Stimulated activated memory B cell treated with anti-CD40 and anti-IgM and Interleukin-4, amounts not matched to agents 10 μg/mL and 1 μg/mL and 100 μg/mL, for 72 hours (primary cell): ENCODE measurements around the gene AVP.
"Not testable (repeated sequence)": the region's sequence is repeated elsewhere in the genome, so short reads cannot be mapped to it uniquely, and the experiment has no call there.

Experiments used
- ATAC-seq: fragments of 150-1000 bp; cut with Tn5 transposase; 2 replicates; pipeline ENCODE4 v1.10.0; 2021
- H3K27ac Mint-ChIP-seq: one replicate; pipeline ENCODE4 v1.8.0; 2022; ENCODE audit warnings: mild to moderate bottlenecking, mixed read lengths
- H3K27me3 Mint-ChIP-seq: one replicate; pipeline ENCODE4 v1.8.0; 2022; ENCODE audit warnings: mixed read lengths
- H3K36me3 Mint-ChIP-seq: one replicate; pipeline ENCODE4 v1.8.0; 2022; ENCODE audit warnings: mixed read lengths
- H3K4me1 Mint-ChIP-seq: one replicate; pipeline ENCODE4 v1.8.0; 2022; ENCODE audit warnings: mixed read lengths
- H3K4me3 Mint-ChIP-seq: one replicate; pipeline ENCODE4 v1.8.0; 2022; ENCODE audit warnings: mild to moderate bottlenecking, moderate library complexity, mixed read lengths
- H3K9me3 Mint-ChIP-seq: one replicate; pipeline ENCODE4 v1.8.0; 2022; ENCODE audit warnings: mixed read lengths

The AVP gene, protein sequence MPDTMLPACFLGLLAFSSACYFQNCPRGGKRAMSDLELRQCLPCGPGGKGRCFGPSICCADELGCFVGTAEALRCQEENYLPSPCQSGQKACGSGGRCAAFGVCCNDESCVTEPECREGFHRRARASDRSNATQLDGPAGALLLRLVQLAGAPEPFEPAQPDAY

DNA sequence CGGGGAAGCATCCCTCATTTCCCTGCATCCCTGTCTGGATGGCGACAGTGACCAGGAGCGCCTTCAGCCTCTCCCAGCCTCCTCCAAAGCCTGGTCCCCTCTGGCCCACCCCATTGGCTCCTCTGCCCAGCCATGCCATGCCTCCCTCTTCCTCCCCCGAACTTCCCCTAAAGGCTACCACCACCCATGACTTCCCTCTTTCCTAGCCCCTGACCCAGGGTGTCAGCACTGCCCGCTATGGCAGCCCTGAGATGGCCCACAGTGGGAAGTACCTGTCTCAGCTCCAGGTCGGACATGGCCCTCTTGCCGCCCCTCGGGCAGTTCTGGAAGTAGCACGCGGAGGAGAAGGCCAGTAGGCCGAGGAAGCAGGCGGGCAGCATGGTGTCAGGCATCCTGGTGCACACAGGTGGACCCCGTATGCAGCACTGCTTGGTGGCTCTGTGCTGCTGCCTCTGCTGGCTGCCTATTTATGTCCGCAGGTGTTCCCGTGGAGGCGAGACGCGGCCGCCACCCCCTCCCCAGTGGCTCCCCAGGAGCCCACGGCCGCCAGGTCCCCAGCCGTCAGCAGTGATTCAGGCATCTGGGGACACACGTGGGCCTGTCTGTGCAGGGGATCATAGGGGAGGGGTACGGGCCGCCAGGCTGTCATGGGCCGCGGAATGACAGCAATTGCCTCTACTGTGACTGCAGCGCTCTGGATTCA lies at the start of gene AVP:
AVP (minus strand) TSS at position 442 of the 703 bp plus-strand sequence; CDS start at position 392, 50 bp downstream.
- Mint-ChIP-seq H3K4me1 (peaks cover 13% of the 10 kb centered on the region), H3K9me3 (no peaks in the 10 kb centered on the region), H3K27ac (no peak within 1 kb of the TSS), H3K4me3 (peak within 1 kb of the TSS; percentile 68), H3K36me3 (no peaks in the 10 kb centered on the region), H3K27me3 (peaks cover 61% of the 10 kb centered on the region)
- ATAC-seq: no peak

DNA sequence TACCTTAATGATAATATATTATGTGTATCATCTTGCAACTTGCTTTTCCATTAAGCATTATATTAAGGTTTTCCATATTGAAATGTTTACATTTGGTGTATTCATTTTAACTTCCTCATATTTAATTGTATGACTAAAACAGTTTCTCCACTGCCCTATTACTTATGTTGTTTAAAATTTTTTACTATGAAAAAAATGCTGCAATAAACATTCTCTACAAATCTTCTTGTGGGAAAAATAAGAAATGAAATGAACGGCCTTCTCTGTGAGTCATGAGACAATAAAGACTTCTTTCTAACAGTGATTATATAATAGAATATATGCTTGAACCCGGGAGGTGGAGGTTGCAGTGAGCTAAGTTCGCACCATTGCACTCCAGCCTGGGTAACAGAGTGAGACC lies 49.6 kb upstream of the AVP start:
- Mint-ChIP-seq H3K27me3 (no peaks in the 10 kb centered on the region), H3K9me3 (no peaks in the 10 kb centered on the region), H3K27ac (no peak overlapping the region), H3K4me1 (peaks cover 17% of the 10 kb centered on the region), H3K4me3 (no peak overlapping the region), H3K36me3 (peaks cover 15% of the 10 kb centered on the region)
- ATAC-seq: no peak

DNA sequence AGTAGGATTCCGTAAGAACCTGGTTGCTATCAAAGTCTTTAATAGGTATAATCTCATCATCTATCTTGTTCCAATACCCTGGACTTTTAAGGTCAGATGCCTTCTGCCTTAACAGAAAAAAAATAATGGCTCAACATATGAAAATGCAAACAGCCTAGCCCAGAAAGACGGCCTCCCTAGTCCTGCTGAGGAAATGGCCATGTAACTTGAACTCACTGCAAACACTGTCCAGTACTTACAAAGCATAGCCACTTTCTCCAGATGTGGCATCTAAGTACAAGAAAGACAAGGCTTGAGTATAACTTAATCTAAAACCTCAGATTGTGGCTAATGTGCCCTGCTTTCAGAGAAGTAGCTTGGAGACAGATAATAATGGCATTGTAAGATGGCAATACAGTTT lies 48.6 kb upstream of the AVP start:
- H3K4me3 Mint-ChIP-seq: no peak overlapping the region
- no peaks in the 10 kb centered on the region for H3K27me3 Mint-ChIP-seq
- H3K9me3 Mint-ChIP-seq: no peaks in the 10 kb centered on the region
- peaks cover 8% of the 10 kb centered on the region for H3K4me1 Mint-ChIP-seq
- H3K27ac Mint-ChIP-seq: no peak overlapping the region
- no peak for ATAC-seq
- H3K36me3 Mint-ChIP-seq: peaks cover 7% of the 10 kb centered on the region

DNA sequence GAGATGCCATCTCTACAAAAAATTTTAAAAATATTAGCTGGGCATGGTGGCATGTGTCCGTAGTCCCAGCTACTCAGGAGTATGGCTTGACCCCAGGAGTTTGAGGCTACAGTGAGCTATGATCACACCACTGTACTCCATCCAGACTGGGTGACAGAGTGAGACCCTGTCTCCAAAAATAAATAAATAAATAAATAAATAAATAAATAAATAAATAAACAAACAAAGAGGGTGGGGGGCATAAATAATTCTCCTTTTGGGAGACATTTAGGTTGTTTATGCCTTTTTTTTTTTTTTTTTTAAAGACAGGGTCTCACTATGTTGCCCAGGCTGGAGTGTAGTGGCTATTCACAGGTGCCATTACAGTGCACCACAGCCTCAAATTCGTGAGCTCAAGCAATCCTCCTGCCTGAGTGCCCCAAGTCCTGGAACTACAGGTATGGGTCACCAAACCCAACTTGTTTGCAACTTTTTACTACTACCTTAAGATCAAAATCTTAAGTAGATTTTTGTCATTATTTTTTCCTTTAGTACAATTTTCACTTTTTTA lies 45.6 kb upstream of the AVP start:
- no peaks in the 10 kb centered on the region for H3K27me3 Mint-ChIP-seq
- H3K36me3 Mint-ChIP-seq: peaks cover 8% of the 10 kb centered on the region
- H3K27ac Mint-ChIP-seq: no peak overlapping the region
- H3K4me3 Mint-ChIP-seq: no peak overlapping the region
- H3K9me3 Mint-ChIP-seq: no peaks in the 10 kb centered on the region
- H3K4me1 Mint-ChIP-seq: peaks cover 3% of the 10 kb centered on the region
- ATAC-seq: no peak

DNA sequence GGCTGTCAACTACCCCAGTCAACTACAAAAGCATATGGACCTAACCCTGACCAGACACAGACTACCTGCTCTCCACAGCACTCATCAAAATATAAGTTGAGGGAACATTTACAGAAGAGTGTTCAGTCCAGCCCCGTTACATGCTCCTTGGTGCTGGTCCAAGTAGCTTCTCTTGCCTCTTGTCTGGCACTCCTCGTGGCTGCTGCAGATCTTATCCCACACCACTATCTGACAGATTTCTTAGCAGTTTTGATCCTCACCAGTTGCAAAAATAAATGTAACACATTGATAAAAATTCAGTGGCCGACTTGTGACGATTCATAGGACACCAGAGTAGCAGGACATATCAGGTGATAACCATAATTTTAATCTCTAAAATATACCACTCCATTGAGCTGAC lies 44.6 kb upstream of the AVP start:
- H3K27me3 Mint-ChIP-seq: no peaks in the 10 kb centered on the region
- H3K4me1 Mint-ChIP-seq: no peaks in the 10 kb centered on the region
- no peak overlapping the region for H3K4me3 Mint-ChIP-seq
- no peak overlapping the region for H3K27ac Mint-ChIP-seq
- peaks cover 16% of the 10 kb centered on the region for H3K36me3 Mint-ChIP-seq
- H3K9me3 Mint-ChIP-seq: peaks cover 2% of the 10 kb centered on the region
- ATAC-seq: no peak

DNA sequence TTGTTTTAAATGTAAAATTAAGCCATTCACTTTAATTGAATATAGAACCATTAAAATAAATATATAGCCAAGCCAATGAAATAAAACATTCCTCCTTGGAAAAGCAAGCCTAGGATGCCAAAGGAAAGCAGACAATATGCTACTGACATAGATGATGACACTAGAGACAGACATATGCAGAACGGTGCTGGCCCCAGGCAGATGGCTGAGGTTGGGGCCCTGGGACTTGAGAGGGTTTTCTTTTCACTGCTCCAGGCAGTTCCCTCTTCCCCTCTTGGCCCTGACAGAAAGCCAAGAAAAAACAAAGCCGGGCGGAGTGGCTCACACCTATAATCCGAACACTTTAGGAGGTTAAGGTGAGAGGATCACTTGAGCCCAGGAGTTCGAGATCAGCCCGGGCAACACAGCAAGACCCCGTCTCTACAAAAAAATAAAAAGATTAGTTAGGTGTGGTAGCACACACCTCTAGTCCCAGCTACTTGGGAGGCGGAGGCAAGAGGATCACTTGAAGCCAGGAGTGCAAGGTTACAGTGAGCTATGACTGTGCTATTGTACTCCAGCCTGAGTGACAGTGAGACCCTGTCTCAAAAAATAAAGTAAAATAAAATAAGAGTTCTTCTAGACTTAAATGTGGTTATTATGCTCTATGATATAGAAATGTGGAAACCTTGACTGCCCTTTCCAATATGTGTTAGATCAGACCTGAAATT lies 43.9 kb upstream of the AVP start:
- Mint-ChIP-seq H3K4me1 (no peaks in the 10 kb centered on the region), H3K27me3 (no peaks in the 10 kb centered on the region)
- no peak for ATAC-seq

DNA sequence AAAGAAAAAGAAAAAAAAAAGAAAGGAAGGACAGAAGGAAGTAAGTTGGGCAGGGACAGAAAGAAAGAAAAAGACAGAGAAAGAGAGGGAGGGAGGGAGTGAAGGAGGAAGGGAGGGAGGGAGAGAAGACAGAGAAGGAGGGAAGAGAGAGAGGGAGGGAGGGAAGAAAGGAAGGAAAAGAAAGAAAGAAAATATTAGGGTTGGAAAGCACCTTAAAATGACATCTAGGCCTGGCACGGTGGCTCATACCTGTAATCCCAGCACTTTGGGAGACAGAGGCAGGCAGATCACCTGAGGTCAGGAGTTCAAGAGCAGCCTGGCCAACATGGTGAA lies 42.0 kb upstream of the AVP start:
- no peaks in the 10 kb centered on the region for H3K4me1 Mint-ChIP-seq

More for the DNA sequence above, 43.9 kb upstream of the AVP start:
- Mint-ChIP-seq H3K9me3 (peaks cover 4% of the 10 kb centered on the region), H3K27ac (no peak overlapping the region), H3K4me3 (no peak overlapping the region), H3K36me3 (peaks cover 21% of the 10 kb centered on the region)

DNA sequence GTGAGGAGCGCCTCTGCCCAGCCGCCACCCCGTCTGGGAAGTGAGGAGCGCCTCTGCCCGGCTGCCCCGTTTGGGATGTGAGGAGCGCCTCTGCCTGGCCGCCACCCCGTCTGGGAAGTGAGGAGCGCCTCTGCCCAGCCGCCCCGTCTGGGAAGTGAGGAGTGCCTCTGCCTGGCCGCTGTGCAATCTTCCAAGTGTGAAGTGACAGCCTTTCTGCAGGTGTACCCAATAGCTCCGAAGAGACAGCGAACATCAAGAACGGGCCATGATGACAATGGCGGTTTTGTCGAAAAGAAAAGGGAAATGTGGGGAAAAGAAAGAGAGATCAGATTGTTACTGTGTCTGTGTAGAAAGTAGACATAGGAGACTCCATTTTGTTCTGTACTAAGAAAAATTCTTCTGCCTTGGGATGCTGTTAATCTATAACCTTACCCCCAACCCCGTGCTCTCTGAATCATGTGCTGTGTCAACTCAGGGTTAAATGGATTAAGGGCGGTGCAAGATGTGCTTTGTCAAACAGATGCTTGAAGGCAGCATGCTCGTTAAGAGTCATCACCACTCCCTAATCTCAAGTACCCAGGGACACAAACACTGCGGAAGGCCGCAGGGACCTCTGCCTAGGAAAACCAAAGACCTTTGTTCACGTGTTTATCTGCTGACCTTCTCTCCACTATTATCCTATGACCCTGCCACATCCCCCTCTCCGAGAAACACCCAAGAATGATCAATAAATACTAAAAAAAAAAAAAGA lies 41.4 kb upstream of the AVP start:
- peaks cover 46% of the 10 kb centered on the region for H3K36me3 Mint-ChIP-seq
- not testable (repeated sequence) for H3K27ac Mint-ChIP-seq, H3K4me1 Mint-ChIP-seq, H3K27me3 Mint-ChIP-seq, H3K9me3 Mint-ChIP-seq, ATAC-seq, H3K4me3 Mint-ChIP-seq

More for the DNA sequence above, 42.0 kb upstream of the AVP start:
- Mint-ChIP-seq H3K36me3 (peaks cover 40% of the 10 kb centered on the region), H3K4me3 (no peak overlapping the region), H3K9me3 (peaks cover 5% of the 10 kb centered on the region), H3K27me3 (no peaks in the 10 kb centered on the region), H3K27ac (no peak overlapping the region)
- no peak for ATAC-seq

DNA sequence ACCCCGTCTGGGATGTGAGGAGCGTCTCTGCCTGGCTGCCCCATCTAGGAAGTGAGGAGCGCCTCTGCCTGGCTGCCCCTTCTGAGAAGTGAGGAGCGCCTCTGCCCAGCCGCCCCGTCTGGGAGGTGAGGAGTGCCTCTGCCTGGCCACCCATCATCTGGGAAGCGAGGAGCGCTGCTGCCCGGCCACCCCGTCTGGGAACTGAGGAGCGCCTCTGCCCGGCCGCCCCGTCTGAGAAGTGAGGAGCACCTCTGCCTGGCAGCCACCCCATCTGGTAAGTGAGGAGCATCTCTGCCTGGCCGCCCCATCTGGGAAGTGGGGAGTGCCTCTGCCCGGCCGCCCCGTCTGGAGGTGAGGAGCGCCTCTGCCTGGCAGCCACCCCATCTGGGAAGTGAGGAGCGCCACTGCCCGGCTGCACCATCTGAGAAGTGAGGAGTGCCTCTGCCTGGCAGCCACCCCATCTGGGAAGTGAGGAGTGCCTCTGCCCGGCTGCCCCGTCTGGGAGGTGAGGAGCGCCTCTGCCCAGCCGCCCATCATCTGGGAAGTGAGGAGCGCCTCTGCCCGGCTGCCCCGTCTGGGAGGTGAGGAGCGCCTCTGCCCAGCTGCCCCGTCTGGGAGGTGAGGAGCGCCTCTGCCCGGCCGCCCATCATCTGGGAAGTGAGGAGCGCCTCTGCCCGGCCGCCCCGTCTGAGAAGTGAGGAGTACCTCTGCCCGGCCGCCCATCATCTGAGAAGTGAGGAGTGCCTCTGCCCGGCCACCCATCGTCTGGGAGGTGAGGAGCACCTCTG lies 40.4 kb upstream of the AVP start:
- H3K4me1 Mint-ChIP-seq, H3K4me3 Mint-ChIP-seq, H3K27ac Mint-ChIP-seq, H3K27me3 Mint-ChIP-seq, H3K9me3 Mint-ChIP-seq, ATAC-seq: not testable (repeated sequence)
- peaks cover 50% of the 10 kb centered on the region for H3K36me3 Mint-ChIP-seq

DNA sequence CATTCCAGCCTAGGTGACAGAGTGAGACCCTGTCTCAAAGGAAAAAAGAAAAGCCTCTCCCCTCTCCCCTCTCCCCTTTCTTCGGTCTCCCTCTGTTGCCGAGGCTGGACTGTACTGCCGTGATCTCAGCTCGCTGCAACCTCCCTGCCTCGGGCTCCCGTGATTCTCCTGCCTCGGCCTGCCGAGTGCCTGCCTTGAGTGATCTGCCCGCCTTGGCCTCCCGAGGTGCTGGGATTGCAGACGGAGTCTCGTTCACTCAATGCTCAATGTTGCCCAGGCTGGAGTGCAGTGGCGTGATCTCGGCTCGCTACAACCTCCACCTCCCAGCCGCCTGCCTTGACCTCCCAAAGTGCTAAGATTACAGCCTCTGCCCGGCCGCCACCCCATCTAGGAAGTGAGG lies 39.6 kb upstream of the AVP start:
- peaks cover 51% of the 10 kb centered on the region for H3K36me3 Mint-ChIP-seq
- not testable (repeated sequence) for H3K9me3 Mint-ChIP-seq, H3K4me1 Mint-ChIP-seq, H3K27me3 Mint-ChIP-seq, H3K27ac Mint-ChIP-seq, ATAC-seq, H3K4me3 Mint-ChIP-seq

DNA sequence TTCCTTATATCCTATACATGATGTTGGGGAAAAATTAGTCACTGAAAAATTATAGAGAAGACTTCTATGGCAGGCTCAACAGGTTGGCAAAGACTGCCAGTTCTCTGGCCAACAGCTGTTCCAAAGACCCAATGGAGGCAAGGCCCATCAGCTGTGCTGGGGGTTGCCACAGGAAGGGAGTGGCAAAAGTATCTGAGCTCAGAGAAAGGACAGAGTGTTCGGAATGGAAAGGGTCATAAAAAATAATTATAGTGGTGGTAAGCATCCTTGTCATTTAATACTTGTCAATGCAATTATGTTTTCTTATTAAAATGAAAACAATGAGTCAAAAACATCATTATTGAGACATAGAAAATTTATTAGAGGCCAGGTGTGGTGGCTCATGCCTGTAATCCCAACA lies 39.0 kb upstream of the AVP start:
- Mint-ChIP-seq H3K36me3 (peaks cover 57% of the 10 kb centered on the region), H3K4me3 (no peak overlapping the region)
- no peak for ATAC-seq

DNA sequence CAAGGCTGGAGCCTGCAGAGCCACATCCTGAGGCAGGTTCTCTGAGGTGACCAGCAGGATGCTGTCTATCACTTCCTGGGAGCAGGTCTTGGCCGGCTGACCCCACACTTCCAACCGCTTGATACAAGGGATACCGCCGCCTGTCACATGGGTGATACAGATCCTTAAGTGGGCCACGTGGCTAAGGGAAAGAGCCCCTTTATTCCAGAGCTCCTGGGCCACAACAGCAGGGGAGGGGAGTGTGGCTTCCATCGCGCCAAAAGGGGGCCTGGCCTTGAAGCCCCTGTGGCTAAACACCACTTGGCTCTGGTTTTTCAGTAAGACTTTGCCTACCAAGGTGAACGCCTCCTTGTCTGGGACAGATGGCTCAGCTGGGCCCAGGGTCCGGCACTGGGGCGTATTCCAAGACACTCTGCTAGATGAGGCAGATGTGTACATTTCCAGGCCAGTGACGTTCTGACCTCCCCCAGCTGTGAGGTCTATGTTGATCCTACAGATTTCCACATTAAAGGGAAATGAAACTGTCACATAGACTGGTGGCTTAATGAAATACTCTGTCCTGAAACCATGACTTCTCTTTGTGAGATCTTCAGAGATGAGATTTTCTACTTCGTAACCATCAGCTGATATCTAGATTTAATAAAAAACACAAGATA lies 37.6 kb upstream of the AVP start:
- Mint-ChIP-seq H3K36me3 (peaks cover 58% of the 10 kb centered on the region), H3K27me3 (no peaks in the 10 kb centered on the region), H3K27ac (no peak overlapping the region), H3K4me1 (no peaks in the 10 kb centered on the region), H3K4me3 (no peak overlapping the region), H3K9me3 (peaks cover 5% of the 10 kb centered on the region)
- ATAC-seq: no peak

More for the DNA sequence above, 39.0 kb upstream of the AVP start:
- peaks cover 5% of the 10 kb centered on the region for H3K9me3 Mint-ChIP-seq
- no peaks in the 10 kb centered on the region for H3K4me1 Mint-ChIP-seq
- no peak overlapping the region for H3K27ac Mint-ChIP-seq
- no peaks in the 10 kb centered on the region for H3K27me3 Mint-ChIP-seq

DNA sequence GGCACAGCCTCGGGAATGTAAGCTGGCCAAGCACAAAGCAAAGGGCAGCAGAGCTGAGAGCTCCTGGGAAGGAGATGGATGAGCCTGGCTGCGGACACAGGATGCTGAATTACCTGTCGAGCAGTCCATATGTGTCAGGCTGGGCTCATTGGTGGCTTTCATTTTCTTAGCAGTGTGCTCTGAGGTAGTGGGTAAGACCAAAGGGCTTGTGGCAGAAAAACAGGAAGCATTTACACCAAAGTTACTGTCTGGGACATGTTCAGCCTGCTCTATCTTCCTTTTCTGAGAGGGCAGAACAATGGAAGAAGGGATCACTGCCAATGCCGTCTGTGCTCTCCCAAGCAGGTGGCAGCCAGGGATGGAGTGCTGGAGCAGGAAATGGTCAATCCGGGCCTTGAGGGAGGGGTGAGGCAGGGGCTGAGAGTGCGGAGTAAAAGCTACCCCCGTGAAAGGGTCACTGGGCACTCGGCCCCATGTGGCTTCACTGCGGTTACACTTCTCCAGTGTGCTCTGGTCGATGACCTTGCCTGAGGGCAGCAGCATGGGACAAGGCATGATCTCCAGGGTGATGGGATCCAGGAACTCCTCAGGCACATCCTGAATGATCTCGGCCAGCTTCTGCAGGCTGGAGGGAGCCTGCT lies 36.9 kb upstream of the AVP start:
- ATAC-seq: no peak
- H3K9me3 Mint-ChIP-seq: peaks cover 5% of the 10 kb centered on the region
- peak overlapping the region; percentile 5 for H3K27ac Mint-ChIP-seq
- no peaks in the 10 kb centered on the region for H3K4me1 Mint-ChIP-seq
- H3K36me3 Mint-ChIP-seq: peaks cover 55% of the 10 kb centered on the region
- no peaks in the 10 kb centered on the region for H3K27me3 Mint-ChIP-seq
- no peak overlapping the region for H3K4me3 Mint-ChIP-seq

DNA sequence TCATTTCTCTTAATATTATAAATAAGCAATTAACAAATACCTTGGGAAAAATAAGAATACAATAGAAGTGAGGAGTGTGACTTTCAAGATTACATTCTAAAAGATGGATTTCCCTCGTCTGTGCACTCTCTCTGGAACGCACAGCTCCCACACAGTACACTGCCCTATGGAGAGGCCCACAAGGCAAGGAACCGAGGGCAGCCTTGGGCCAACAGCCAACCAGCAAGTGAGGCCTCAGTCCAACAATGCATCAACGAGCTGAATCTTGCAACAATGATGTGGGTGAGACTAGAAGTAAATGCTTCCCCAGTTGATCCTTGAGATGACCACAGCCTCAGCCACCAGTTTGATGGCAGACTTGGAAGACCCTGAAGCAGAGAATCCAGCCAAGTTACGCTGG lies 34.5 kb upstream of the AVP start:
- peaks cover 12% of the 10 kb centered on the region for H3K4me1 Mint-ChIP-seq
- H3K27me3 Mint-ChIP-seq: no peaks in the 10 kb centered on the region
- ATAC-seq: no peak
- H3K36me3 Mint-ChIP-seq: peaks cover 50% of the 10 kb centered on the region
- H3K9me3 Mint-ChIP-seq: peaks cover 3% of the 10 kb centered on the region
- H3K27ac Mint-ChIP-seq: no peak overlapping the region
- no peak overlapping the region for H3K4me3 Mint-ChIP-seq
